ENCODE results near the gene PDCD4.
A peak's percentile ranks its signal among the peaks of the same experiment; 100 is the strongest.
"Not testable (repeated sequence)": the region's sequence is repeated elsewhere in the genome, so short reads cannot be mapped to it uniquely, and the experiment has no call there.

PDCD4 gene

GRCh38 chr10:110885932-110886674 is 14.4 kb downstream of the PDCD4 start:
- no peak for DNase-seq

GRCh38 chr10:110887560-110887959 is 15.8 kb downstream of the PDCD4 start:
- no peak for DNase-seq

GRCh38 chr10:110892602-110893288 is 21.0 kb downstream of the PDCD4 start:
- DNase-seq: no peak

GRCh38 chr10:110893559-110894179 is 21.9 kb downstream of the PDCD4 start:
- peak; percentile 0 for DNase-seq

- no peak for DNase-seq
Measured at GRCh38 chr10:110897184-110897583, 25.5 kb downstream of the PDCD4 start.

GRCh38 chr10:110898391-110898790 is 26.7 kb downstream of the PDCD4 start:
- DNase-seq: no peak

GRCh38 chr10:110900983-110901382 is 29.3 kb downstream of the PDCD4 start:
- DNase-seq: no peak

- DNase-seq: no peak
Measured at GRCh38 chr10:110901954-110902819, 30.5 kb downstream of the PDCD4 start.

GRCh38 chr10:110903280-110904278 is 31.9 kb downstream of the PDCD4 start:
- DNase-seq: no peak

- DNase-seq: no peak
Measured at GRCh38 chr10:110910138-110910537, 38.4 kb downstream of the PDCD4 start.

- DNase-seq: no peak
Measured at GRCh38 chr10:110912374-110912773, 40.6 kb downstream of the PDCD4 start.

- DNase-seq: no peak
Measured at GRCh38 chr10:110914431-110914830, 42.7 kb downstream of the PDCD4 start.

- DNase-seq: no peak
Measured at GRCh38 chr10:110915035-110915434, 43.3 kb downstream of the PDCD4 start.

GRCh38 chr10:110915600-110915999 is 43.9 kb downstream of the PDCD4 start:
- not testable (repeated sequence) for DNase-seq

GRCh38 chr10:110916554-110917346 is 45.0 kb downstream of the PDCD4 start:
- no peak for DNase-seq

- DNase-seq: no peak
Measured at GRCh38 chr10:110918269-110918642, 46.5 kb downstream of the PDCD4 start.

- peak; percentile 96 for DNase-seq
Measured at GRCh38 chr10:110918643-110919348, 47.1 kb downstream of the PDCD4 start, which contains the start of gene BBIP1. BBIP1 (minus strand) TSS chr10:110919180; CDS start chr10:110918157, 1,023 bp downstream.

- DNase-seq: no peak
Measured at GRCh38 chr10:110919349-110919931, 47.7 kb downstream of the PDCD4 start, which contains the start of gene SHOC2. SHOC2 (plus strand) TSS chr10:110919604; CDS start chr10:110964359, 44,755 bp downstream.
